CD14-positive monocyte (primary cell): ENCODE data around the gene CUEDC1. TPM values are rescaled to one million over a fixed set of nuclear protein-coding genes. Genes with fewer than 3 reads are reported as not detected.

Source experiments
- DNase-seq, 3 donors: peaks; one replicate each; pipeline ENCODE4 v3.0.0-alpha.2; 2011 to 2022
- H2AFZ ChIP-seq: 2 replicates; pipeline ENCODE4 v1.6.0; 2012; ENCODE audit warnings: mild to moderate bottlenecking, low read depth, low read length, inconsistent platforms; ENCODE audit not compliant: insufficient read depth, poor library complexity, severe bottlenecking
- H3K27ac ChIP-seq, 2 donors: 1 replicate in 1 of 2; 2 replicates in 1 of 2; pipeline ENCODE4 v1.5.1; 2012 to 2013; ENCODE audit warnings: low read length in 2 of 2, control low read depth in 1 of 2, inconsistent platforms in 1 of 2, low read depth in 1 of 2, mild to moderate bottlenecking in 1 of 2
- H3K27me3 ChIP-seq, 2 donors: one replicate each; pipeline versions ENCODE4 v1.6.0 to v1.6.1; 2011 to 2013; ENCODE audit warnings: low read length in 2 of 2; ENCODE audit not compliant: control insufficient read depth in 2 of 2, insufficient read depth in 2 of 2
- H3K36me3 ChIP-seq, 2 donors: replicated peaks in 1 of 2; 1 replicate in 1 of 2; 2 replicates in 1 of 2; pipeline versions ENCODE4 v1.5.1 to v1.6.1; 2012 to 2013; ENCODE audit warnings: low read length in 2 of 2, control low read depth in 1 of 2, inconsistent platforms in 1 of 2, mild to moderate bottlenecking in 1 of 2; ENCODE audit not compliant: insufficient read depth in 2 of 2, control insufficient read depth in 1 of 2
- H3K4me1 ChIP-seq, 2 donors: 1 replicate in 1 of 2; 2 replicates in 1 of 2; pipeline versions ENCODE4 v1.5.1 to v1.6.1; 2012 to 2013; ENCODE audit warnings: low read length in 2 of 2, control low read depth in 1 of 2, inconsistent platforms in 1 of 2, mild to moderate bottlenecking in 1 of 2, moderate library complexity in 1 of 2; ENCODE audit not compliant: insufficient read depth in 2 of 2, control insufficient read depth in 1 of 2
- H3K4me2 ChIP-seq: replicated peaks from 2 replicates; pipeline ENCODE3; 2012; ENCODE audit warnings: low read length, moderate library complexity, mild to moderate bottlenecking; ENCODE audit not compliant: poor library complexity, severe bottlenecking; ENCODE audit errors: extremely low read depth
- H3K4me3 ChIP-seq, 3 experiments: fragments of 200-600 bp in 1 of 3; sonication (generic) in 1 of 3; replicated peaks in 1 of 3; 1 replicate in 2 of 3; 2 replicates in 1 of 3; pipeline ENCODE4 v1.5.1; 2011 to 2013; ENCODE audit warnings: low read length in 3 of 3, mild to moderate bottlenecking in 3 of 3, control low read depth in 2 of 3, low read depth in 2 of 3, inconsistent platforms in 1 of 3, moderate library complexity in 1 of 3
- H3K79me2 ChIP-seq: 2 replicates; pipeline ENCODE4 v1.6.0; 2012; ENCODE audit warnings: mild to moderate bottlenecking, control low read depth, inconsistent platforms, low read length, moderate library complexity; ENCODE audit not compliant: insufficient read depth
- H3K9ac ChIP-seq: 2 replicates; pipeline ENCODE4 v1.6.0; 2017; ENCODE audit warnings: low read length, mild to moderate bottlenecking; ENCODE audit not compliant: insufficient read depth, poor library complexity, severe bottlenecking
- H3K9me3 ChIP-seq, 2 donors: replicated peaks in 1 of 2; 1 replicate in 1 of 2; 2 replicates in 1 of 2; pipeline versions ENCODE4 v1.5.1 to v1.6.1; 2012 to 2013; ENCODE audit warnings: low read length in 2 of 2, control low read depth in 1 of 2; ENCODE audit not compliant: control insufficient read depth in 1 of 2, insufficient read depth in 1 of 2
- H4K20me1 ChIP-seq: 2 replicates; pipeline ENCODE4 v1.6.0; 2012; ENCODE audit warnings: mild to moderate bottlenecking, low read length, control low read depth, moderate library complexity; ENCODE audit not compliant: insufficient read depth
- H3K27ac Mint-ChIP-seq, 7 donors: one replicate each; pipeline ENCODE4 v1.8.0; 2020; ENCODE audit warnings: mild to moderate bottlenecking in 7 of 7, mixed read lengths in 7 of 7, moderate library complexity in 6 of 7, inconsistent platforms in 2 of 7
- H3K27me3 Mint-ChIP-seq, 3 donors: one replicate each; pipeline ENCODE4 v1.8.0; 2021 to 2022; ENCODE audit warnings: low read depth in 3 of 3, mild to moderate bottlenecking in 3 of 3, mixed read lengths in 3 of 3, moderate library complexity in 3 of 3, inconsistent platforms in 1 of 3
- H3K36me3 Mint-ChIP-seq, 2 donors: one replicate each; pipeline ENCODE4 v1.8.0; 2020; ENCODE audit warnings: mixed read lengths in 2 of 2, inconsistent platforms in 1 of 2, mild to moderate bottlenecking in 1 of 2
- H3K4me1 Mint-ChIP-seq: one replicate; pipeline ENCODE4 v1.8.0; 2020; ENCODE audit warnings: mild to moderate bottlenecking, mixed read lengths
- H3K4me3 Mint-ChIP-seq, 2 donors: one replicate each; pipeline ENCODE4 v1.8.0; 2020; ENCODE audit warnings: mild to moderate bottlenecking in 2 of 2, mixed read lengths in 2 of 2, moderate library complexity in 1 of 2
- H3K9me3 Mint-ChIP-seq, 7 donors: one replicate each; pipeline ENCODE4 v1.8.0; 2020 to 2022; ENCODE audit warnings: mixed read lengths in 7 of 7, mild to moderate bottlenecking in 6 of 7, moderate library complexity in 6 of 7, inconsistent platforms in 2 of 7
- WGBS: methylation state at CpG from one replicate; pipeline ENCODE4 v1.1.5; 2013; ENCODE audit warnings: missing lambda C conversion rate; ENCODE audit not compliant: insufficient coverage; 5-methylcytosine and 5-hydroxymethylcytosine counted together
- intact Hi-C, 2 donors: fragments of 100-400 bp; cut with micrococcal nuclease; formaldehyde crosslinking; loops; one replicate each; pipeline versions ENCODE4 v1.15.0 to v1.15.1; 2023
- polyA plus RNA-seq, 3 donors: library from polyadenylated mRNA; depleted of rRNA in 1 of 3; unstranded in 2 of 3; stranded (reverse) in 1 of 3; fragments of 300-500 nt in 2 of 3; fragments of >200 nt in 1 of 3; fragmentation: Illumina TruSeq in 2 of 3; gene quantifications; 1 replicate in 2 of 3; 2 replicates in 1 of 3; pipeline ENCODE4 v1.2.3, GENCODE V29; 2012 to 2021
- TF ChIP-seq, protein P1 (sequence below): fragments of 200-600 bp; IDR thresholded peaks from one replicate; pipeline ENCODE4 v1.8.0; 2022; ENCODE audit warnings: antibody characterized with exemption, mild to moderate bottlenecking

The CUEDC1 gene
- polyA plus RNA-seq, 3 donors, result 4.2 to 31.0 (median 4.3) TPM

DNA sequence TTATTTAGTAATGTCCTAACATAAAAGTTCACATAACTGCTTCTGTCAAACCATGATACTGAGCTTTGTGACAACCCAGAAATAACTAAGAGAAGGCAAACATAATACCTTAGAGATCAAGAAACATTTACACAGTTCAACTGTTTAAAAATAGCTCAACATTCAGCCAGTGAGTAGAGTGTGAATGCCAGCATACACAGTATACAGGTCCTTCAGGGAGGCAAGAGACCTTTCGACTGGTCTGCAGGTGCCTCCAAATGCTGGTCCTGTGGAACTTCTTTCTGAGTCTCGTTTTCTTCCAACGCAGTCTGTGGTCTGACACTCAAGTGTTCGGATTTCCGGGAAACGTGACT, 115.7 kb downstream of the CUEDC1 start:
- no peaks in the 10 kb centered on the region for H3K9me3 Mint-ChIP-seq
- peaks cover 18 to 67% of the 10 kb centered on the region in 2 donors for H3K36me3 ChIP-seq
- TF ChIP-seq, protein P1, sequence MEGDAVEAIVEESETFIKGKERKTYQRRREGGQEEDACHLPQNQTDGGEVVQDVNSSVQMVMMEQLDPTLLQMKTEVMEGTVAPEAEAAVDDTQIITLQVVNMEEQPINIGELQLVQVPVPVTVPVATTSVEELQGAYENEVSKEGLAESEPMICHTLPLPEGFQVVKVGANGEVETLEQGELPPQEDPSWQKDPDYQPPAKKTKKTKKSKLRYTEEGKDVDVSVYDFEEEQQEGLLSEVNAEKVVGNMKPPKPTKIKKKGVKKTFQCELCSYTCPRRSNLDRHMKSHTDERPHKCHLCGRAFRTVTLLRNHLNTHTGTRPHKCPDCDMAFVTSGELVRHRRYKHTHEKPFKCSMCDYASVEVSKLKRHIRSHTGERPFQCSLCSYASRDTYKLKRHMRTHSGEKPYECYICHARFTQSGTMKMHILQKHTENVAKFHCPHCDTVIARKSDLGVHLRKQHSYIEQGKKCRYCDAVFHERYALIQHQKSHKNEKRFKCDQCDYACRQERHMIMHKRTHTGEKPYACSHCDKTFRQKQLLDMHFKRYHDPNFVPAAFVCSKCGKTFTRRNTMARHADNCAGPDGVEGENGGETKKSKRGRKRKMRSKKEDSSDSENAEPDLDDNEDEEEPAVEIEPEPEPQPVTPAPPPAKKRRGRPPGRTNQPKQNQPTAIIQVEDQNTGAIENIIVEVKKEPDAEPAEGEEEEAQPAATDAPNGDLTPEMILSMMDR, result no peak

DNA sequence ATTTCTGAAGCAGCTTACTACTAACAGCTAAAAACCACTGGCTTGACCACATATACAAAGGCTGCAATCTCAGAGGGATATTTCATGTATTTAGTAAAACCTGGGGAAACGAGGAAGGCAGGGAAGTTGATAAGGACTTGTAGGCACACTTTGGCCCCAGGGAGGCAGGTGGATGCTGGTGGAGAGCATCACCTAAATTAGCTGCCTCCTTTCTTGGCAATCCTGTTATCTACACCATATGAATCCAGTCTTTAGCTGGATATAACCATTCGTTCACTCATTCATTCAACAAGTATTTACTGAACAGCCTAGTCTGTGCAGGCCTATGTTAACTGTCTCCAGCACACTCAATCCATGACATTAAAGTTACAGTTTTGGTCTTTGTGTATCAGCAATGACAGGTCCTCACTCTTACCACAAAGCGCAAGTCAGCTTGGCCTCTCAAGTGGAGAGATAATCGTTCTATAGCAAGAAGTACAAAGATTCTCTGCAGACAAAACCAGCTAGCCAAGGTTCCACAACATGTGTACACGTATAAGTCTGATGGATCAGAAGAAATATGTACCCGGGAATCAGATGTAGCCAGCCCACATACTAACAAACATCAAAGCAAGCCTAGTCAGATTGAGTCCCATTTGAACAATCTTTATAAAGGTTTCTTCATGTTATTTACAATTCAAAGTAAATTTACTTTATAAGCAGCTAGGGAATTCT, 116.2 kb downstream of the CUEDC1 start:
- H3K27me3 ChIP-seq, result no peaks in the 10 kb centered on the region

More for the DNA sequence above, 115.7 kb downstream of the CUEDC1 start:
- Histone ChIP-seq H4K20me1 (peaks cover 4% of the 10 kb centered on the region), H3K9ac (no peak overlapping the region), H2AFZ (no peak overlapping the region), H3K27me3 (no peaks in the 10 kb centered on the region), H3K4me3 (no peak overlapping the region), H3K4me2 (no peak overlapping the region), H3K27ac (no peak overlapping the region), H3K9me3 (no peaks in the 10 kb centered on the region), H3K79me2 (peaks cover 14% of the 10 kb centered on the region), H3K4me1 (no peaks in the 10 kb centered on the region)
- H3K36me3 Mint-ChIP-seq, result peaks cover 36 to 52% of the 10 kb centered on the region in 2 donors
- WGBS, result 93% methylated on average over 2 of the region's 6 CpGs
- DNase-seq, result no peak
- H3K4me1 Mint-ChIP-seq, result peaks cover 1% of the 10 kb centered on the region
- intact Hi-C loops, result loop anchor here in 1 of 2 donors (10.0 kb wide), 1 partner anchor 275 kb away; no protein-coding TSS in a partner anchor
- H3K27me3 Mint-ChIP-seq, result peaks cover 0 to 6% (median 0%) of the 10 kb centered on the region in 3 donors
- H3K4me3 Mint-ChIP-seq, result no peak overlapping the region
- no peak overlapping the region for H3K27ac Mint-ChIP-seq

More for the DNA sequence above, 116.2 kb downstream of the CUEDC1 start:
- Histone ChIP-seq H3K27ac (no peak overlapping the region), H3K9me3 (no peaks in the 10 kb centered on the region), H4K20me1 (peaks cover 4% of the 10 kb centered on the region), H3K79me2 (peaks cover 13% of the 10 kb centered on the region), H3K9ac (no peak overlapping the region), H3K4me3 (no peak overlapping the region), H3K4me1 (no peaks in the 10 kb centered on the region), H3K4me2 (no peak overlapping the region), H3K36me3 (peaks cover 18 to 66% of the 10 kb centered on the region in 2 donors), H2AFZ (no peak overlapping the region)
- H3K4me3 Mint-ChIP-seq, result no peak overlapping the region
- peaks cover 0 to 7% (median 0%) of the 10 kb centered on the region in 3 donors for H3K27me3 Mint-ChIP-seq
- H3K4me1 Mint-ChIP-seq, result no peaks in the 10 kb centered on the region
- 90% methylated on average over 2 of the region's 6 CpGs for WGBS
- H3K9me3 Mint-ChIP-seq, result no peaks in the 10 kb centered on the region
- peak overlapping the region in 1 of 7 donors; percentile 68 for H3K27ac Mint-ChIP-seq
- H3K36me3 Mint-ChIP-seq, result peaks cover 36 to 50% of the 10 kb centered on the region in 2 donors
- intact Hi-C loops, result loop anchor here in 1 of 2 donors (10.0 kb wide), 1 partner anchor 276 kb away; no protein-coding TSS in a partner anchor
- no peak for DNase-seq
- TF ChIP-seq, protein P1, result no peak
